Measurements from ENCODE around the gene NKD2. TPM values are rescaled to one million over a fixed set of nuclear protein-coding genes. Genes with fewer than 3 reads are reported as not detected.

NKD2 gene
- total RNA-seq, 1 donor from 2014 or later, result 2.8 TPM

GRCh38 chr5:1033606-1034420 is 25.2 kb downstream of the NKD2 start:
- intact Hi-C loops (cut with DNase I), result no loop called here
- no peak for DNase-seq
- ATAC-seq (ENCODE audit: poor library complexity), result no peak

DNA sequence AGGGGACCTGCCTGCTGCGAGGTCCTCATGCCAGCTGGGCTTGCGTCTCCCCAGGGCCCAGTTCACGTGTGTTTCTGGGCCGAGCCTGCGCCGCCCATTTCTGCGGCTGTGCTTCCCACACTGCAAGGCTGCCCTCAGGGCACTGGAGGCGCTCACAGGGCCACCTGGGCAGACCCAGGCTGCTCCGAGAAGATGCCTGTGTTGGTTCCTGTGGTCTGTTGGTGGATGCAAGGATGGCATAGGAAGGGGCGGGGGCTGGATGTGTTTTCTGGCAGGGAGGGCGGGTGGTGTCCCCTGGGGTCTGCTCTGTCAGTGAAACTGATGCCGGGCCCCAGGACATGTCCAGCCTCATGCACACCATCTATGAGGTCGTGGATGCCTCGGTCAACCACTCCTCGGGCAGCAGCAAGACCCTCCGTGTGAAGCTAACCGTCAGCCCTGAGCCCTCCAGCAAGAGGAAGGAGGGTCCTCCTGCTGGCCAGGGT is 25.9 kb downstream of the NKD2 start:
- intact Hi-C loops (cut with DNase I), result no loop called here
- DNase-seq (peak; percentile 33), ATAC-seq (ENCODE audit: poor library complexity) (no peak)

GRCh38 chr5:1034986-1035385 is 26.4 kb downstream of the NKD2 start:
- intact Hi-C loops (cut with DNase I), result no loop called here
- ATAC-seq (ENCODE audit: poor library complexity), result no peak
- DNase-seq, result no peak

DNA sequence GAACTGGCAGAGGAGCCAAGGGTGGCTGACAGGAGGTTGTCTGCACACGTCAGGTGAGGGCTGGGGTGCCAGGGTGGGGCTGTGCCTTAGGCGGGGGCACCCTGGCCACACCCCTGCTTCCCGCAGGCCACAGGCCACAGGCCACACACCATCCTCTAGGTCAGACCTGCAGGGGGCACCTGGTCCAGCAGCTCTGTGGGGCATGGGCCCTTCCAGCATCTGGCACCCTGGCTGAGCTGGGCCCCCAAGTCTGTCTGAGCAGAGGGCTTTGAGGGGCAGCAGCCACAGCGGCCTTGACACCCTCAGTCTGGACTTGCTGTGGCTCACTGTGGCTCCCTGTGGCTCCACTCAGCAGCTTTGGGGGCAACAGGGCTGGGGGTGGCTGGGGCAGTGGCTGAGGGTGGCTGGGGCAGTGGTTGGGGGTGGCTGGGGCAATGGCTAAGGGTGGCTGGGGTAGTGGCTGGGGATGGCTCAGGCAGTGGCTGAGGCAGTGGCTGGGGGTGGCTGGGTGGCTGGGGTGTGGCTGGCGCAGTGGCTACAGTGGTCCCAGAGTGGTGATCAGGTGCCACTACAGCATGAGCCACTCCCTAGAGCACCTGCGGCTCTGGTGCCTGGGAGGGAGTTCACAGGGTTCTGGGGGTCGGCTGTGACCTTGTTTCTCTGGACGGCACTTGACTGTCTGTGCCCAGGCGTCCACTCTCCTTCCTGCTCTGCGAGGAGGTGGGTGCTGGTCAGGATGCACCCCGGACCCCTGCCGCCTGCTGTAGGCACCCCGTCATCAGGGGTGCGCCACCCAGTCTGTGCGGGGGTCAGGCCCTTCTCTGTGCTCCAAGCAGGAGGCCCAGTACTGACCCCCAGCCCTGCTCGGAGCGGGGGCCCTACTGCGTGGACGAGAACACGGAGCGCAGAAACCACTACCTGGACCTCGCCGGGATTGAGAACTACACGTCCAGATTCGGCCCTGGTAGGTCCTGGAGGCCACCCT is 27.1 kb downstream of the NKD2 start:
- ATAC-seq (ENCODE audit: poor library complexity) (no peak), DNase-seq (peak; percentile 28)
- intact Hi-C loops (cut with DNase I), result no loop called here

GRCh38 chr5:1036504-1037122 is 28.0 kb downstream of the NKD2 start:
- DNase-seq, result peak; percentile 31
- intact Hi-C loops (cut with DNase I), result no loop called here

GRCh38 chr5:1037123-1037670 is 28.6 kb downstream of the NKD2 start:
- intact Hi-C loops (cut with DNase I), result no loop called here
- peak; percentile 8 for ATAC-seq (ENCODE audit: poor library complexity)
- peak; percentile 42 for DNase-seq

More at GRCh38 chr5:1036504-1037122, 28.0 kb downstream of the NKD2 start:
- ATAC-seq (ENCODE audit: poor library complexity), result no peak

GRCh38 chr5:1037671-1038416 is 29.2 kb downstream of the NKD2 start:
- peak; percentile 34 for DNase-seq
- intact Hi-C loops (cut with DNase I), result no loop called here

DNA sequence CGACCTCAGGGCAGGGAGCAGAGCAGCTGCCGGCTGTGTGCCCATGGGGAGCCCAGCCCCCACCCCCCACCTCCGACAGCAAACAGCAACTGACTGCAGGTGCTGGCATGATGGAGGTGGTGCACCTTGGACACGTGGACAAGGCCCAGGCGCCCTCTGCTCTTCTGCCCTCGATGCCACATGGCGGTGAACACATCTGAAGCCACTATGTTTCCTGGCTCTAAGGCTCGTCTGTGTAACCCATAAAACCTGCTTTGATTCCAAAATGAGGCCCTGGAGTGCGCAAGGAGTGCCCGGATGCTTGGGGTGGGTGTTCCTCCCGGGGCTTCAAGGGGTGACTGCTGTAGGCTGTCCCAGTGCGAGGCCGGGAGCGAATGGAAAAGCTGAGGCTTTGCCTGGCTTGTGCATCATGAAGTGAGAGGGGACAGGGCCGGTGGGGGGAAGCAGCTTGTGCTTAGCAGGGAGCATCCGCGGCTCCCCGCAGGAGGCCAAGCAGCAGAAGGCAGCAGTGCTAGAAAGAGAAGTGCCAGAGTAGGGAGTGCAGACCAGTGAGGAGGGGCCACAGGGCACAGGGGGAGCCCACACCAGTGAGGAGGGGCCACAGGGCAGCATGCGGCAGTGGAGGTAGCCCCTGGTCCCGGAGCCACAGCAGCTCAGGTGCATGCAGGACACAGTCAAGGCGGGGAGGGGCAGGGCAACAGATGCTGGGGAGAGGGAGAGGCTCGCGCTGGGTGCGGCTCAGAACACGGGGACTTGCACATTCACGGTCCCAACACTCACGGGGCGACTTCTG is 30.0 kb downstream of the NKD2 start:
- intact Hi-C loops (cut with DNase I), result no loop called here
- DNase-seq (peak; percentile 33), ATAC-seq (ENCODE audit: poor library complexity) (no peak)

More at GRCh38 chr5:1037671-1038416, 29.2 kb downstream of the NKD2 start:
- no peak for ATAC-seq (ENCODE audit: poor library complexity)

- intact Hi-C loops (cut with DNase I), result no loop called here
- ATAC-seq (ENCODE audit: poor library complexity) (no peak), DNase-seq (no peak)
These were observed 30.6 kb downstream of the NKD2 start for GRCh38 chr5:1039210-1039548.

DNA sequence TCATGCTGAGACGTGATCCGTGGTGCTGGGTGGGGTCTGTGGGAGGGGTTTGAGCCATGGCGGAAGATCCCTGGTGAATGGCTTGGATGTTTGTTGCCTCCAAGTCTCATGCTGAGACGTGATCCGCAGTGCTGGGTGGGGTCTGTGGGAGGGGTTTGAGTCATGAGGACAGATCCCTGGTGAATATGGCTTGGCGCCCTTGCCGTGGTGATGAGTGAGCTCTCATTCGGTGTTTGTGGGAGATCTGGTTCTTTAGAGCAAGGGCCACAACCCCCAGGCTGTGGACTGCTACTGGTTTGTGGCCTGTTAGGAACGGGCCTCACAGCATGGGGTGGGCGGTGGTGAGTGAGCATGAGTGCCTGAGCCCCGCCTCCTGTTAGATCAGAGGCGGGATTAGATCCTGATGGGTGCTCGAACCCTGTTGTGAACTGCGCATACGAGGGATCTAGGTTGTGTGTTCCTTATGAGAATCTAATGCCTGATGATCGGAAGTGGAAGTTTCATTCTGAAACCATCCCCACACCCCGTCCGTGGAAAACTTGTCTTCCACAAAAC is 31.2 kb downstream of the NKD2 start:
- intact Hi-C loops (cut with DNase I), result no loop called here
- DNase-seq, result no peak

DNA sequence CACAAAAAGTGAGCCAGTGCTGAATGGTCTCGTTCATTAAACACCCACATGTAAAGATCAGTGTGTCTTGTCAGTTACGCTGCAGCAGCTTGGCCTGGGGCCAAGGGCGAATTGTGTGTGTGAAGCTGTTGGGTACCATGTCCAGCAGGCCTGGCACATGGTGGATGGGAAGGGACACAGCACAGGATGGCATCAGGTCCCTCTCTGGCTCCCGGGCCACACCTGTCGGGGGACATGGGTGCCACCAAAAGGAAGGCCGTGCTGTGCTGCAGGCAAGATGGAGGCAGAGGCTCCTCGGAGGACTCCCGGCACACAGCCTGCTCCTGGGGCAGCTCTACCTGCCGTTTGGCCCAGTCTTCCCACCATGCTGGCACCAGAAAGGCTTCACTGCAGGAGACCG is 32.0 kb downstream of the NKD2 start:
- DNase-seq (peak; percentile 45), ATAC-seq (ENCODE audit: poor library complexity) (no peak)
- intact Hi-C loops (cut with DNase I), result no loop called here

More for the DNA sequence above, 31.2 kb downstream of the NKD2 start:
- ATAC-seq (ENCODE audit: poor library complexity), result no peak

GRCh38 chr5:1041225-1042143 is 32.9 kb downstream of the NKD2 start:
- DNase-seq (no peak), ATAC-seq (ENCODE audit: poor library complexity) (no peak)
- intact Hi-C loops (cut with DNase I), result no loop called here

DNA sequence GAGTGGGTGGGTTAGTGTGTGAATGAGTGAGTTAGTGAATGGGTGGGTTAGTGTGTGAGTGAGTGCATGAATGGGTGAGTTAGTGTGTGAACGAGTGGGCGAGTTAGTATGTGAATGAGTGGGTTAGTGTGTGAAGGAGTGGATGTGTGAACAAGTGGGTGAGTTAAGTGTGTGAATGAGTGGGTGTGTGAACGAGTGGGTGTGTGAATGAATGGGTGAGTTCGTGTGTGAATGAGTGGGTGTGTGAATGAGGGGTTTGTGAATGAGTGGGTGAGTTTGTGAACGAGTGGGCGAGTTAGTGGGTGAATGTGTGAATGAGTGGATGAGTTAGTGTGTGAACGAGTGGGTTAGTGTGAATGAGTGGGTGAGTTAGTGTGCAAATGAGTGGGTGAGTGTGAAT is 34.0 kb downstream of the NKD2 start:
- ATAC-seq (ENCODE audit: poor library complexity) (no peak), DNase-seq (no peak)
- intact Hi-C loops (cut with DNase I), result no loop called here

DNA sequence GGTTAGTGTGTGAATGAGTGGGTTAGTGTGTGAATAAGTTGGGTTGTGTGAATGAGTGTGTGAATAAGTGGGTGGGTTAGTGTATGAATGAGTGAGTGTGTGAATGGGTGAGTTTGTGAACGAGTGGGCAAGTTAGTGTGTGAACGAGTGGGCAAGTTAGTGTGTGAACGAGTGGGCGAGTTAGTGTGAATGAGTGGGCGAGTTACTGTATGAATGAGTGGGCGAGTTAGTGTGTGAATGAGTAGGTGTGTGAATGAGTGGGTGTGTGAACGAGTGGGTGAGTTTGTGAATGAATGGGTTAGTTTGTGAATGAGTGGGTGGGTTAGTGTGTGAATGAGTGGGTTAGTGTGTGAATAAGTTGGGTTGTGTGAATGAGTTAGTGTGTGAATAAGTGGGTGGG is 34.7 kb downstream of the NKD2 start:
- ATAC-seq (ENCODE audit: poor library complexity) (no peak), DNase-seq (no peak)
- intact Hi-C loops (cut with DNase I), result no loop called here

DNA sequence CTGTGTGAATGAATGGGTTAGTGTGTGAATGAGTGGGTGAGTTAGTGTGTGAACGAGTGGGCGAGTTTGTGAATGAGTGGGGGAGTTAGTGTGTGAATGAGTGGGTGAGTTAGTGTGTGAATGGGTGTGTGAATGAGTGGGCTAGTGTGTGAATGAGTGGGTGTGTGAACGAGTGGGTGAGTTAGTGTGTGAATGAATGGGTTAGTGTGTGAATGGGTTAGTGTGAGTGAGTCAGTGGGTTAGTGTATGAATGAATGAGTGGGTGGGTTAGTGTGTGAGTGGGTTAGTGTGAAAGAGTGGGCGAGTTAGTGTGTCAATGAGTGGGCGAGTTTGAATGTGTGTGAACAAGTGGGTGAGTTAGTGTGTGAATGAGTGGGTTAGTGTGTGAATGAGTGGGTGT is 35.5 kb downstream of the NKD2 start:
- no peak for DNase-seq
- intact Hi-C loops (cut with DNase I), result no loop called here
- no peak for ATAC-seq (ENCODE audit: poor library complexity)

GRCh38 chr5:1045960-1046560 is 37.5 kb downstream of the NKD2 start:
- DNase-seq (no peak), ATAC-seq (ENCODE audit: poor library complexity) (no peak)
- intact Hi-C loops (cut with DNase I), result no loop called here
